Right lobe of liver (tissue), 4 donors: ENCODE results near the gene PCDHB7.
"Not testable (repeated sequence)": the region's sequence is repeated elsewhere in the genome, so short reads cannot be mapped to it uniquely, and the experiment has no call there.

Experiments
- POLR2A ChIP-seq: fragments of 450-650 bp; IDR thresholded peaks from one replicate; pipeline ENCODE4 v1.6.1; 2017; ENCODE audit warnings: antibody characterized with exemption, mild to moderate bottlenecking
- TF ChIP-seq, protein P1 (sequence below), 4 donors: fragments of 200-600 bp in 3 of 4; fragments of 450-650 bp in 1 of 4; IDR thresholded peaks; one replicate each; pipeline versions ENCODE4 v1.5.1 to v1.8.0; 2016 to 2022; ENCODE audit warnings: antibody characterized with exemption in 4 of 4, mild to moderate bottlenecking in 2 of 4
- donor health status: DM: no; HTN: no; CAD: no.
- donor health status: DM: no; HTN: no; CAD: no.
- donor health status: DM: no; HTN: yes; CAD: no.

DNA sequence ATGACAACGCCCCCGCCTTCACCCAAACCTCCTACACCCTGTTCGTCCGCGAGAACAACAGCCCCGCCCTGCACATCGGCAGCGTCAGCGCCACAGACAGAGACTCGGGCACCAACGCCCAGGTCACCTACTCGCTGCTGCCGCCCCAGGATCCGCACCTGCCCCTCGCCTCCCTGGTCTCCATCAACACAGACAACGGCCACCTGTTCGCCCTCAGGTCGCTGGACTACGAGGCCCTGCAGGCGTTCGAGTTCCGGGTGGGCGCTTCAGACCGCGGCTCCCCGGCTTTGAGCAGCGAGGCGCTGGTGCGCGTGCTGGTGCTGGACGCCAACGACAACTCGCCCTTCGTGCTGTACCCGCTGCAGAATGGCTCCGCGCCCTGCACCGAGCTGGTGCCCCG lies 6.9 kb downstream of the PCDHB7 start:
- TF ChIP-seq, protein P1, sequence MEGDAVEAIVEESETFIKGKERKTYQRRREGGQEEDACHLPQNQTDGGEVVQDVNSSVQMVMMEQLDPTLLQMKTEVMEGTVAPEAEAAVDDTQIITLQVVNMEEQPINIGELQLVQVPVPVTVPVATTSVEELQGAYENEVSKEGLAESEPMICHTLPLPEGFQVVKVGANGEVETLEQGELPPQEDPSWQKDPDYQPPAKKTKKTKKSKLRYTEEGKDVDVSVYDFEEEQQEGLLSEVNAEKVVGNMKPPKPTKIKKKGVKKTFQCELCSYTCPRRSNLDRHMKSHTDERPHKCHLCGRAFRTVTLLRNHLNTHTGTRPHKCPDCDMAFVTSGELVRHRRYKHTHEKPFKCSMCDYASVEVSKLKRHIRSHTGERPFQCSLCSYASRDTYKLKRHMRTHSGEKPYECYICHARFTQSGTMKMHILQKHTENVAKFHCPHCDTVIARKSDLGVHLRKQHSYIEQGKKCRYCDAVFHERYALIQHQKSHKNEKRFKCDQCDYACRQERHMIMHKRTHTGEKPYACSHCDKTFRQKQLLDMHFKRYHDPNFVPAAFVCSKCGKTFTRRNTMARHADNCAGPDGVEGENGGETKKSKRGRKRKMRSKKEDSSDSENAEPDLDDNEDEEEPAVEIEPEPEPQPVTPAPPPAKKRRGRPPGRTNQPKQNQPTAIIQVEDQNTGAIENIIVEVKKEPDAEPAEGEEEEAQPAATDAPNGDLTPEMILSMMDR (IDR thresholded peaks at IDR 0.05) = not testable (repeated sequence)
- TF ChIP-seq POLR2A = not testable (repeated sequence)
